H1 (cell line): ENCODE measurements around the gene TMEM185B.

Experiments
- CTCF ChIP-seq, 3 experiments: IDR thresholded peaks; 1 replicate in 2 of 3; 2 replicates in 1 of 3; pipeline versions ENCODE4 v1.5.1 to v1.6.1; 2011; ENCODE audit warnings: low read length in 3 of 3, mild to moderate bottlenecking in 3 of 3, inconsistent platforms in 2 of 3, low read depth in 1 of 3, moderate library complexity in 1 of 3; ENCODE audit not compliant: insufficient read depth in 1 of 3; ENCODE audit errors: control extremely low read depth in 1 of 3
- GTF2F1 ChIP-seq: IDR thresholded peaks from 2 replicates; pipeline ENCODE4 v1.6.1; 2012; ENCODE audit warnings: low read depth, low read length, improper control_type of control experiment, borderline replicate concordance
- MAX ChIP-seq: IDR thresholded peaks from 2 replicates; pipeline ENCODE4 v1.6.1; 2012; ENCODE audit warnings: inconsistent platforms

- TF ChIP-seq CTCF (IDR thresholded peaks at IDR 0.05; ENCODE audit: control extremely low read depth in 1 of 3, insufficient read depth in 1 of 3, low read depth in 1 of 3, low read length in 3 of 3) (no peak), GTF2F1 (no peak), MAX (no peak)
These were observed 44.1 kb upstream of the TMEM185B start for GRCh38 chr2:120267348-120267747.
